Suprapubic skin (tissue), 4 donors: Measurements from ENCODE around the gene PGAP3. TPM values are rescaled to one million over a fixed set of nuclear protein-coding genes. Genes with fewer than 3 reads are reported as not detected.
A peak's percentile ranks its signal among the peaks of the same experiment; 100 is the strongest.
"Not testable (repeated sequence)": the region's sequence is repeated elsewhere in the genome, so short reads cannot be mapped to it uniquely, and the experiment has no call there.

Experiments used
- DNase-seq, 2 donors: peaks; one replicate each; pipeline ENCODE4 v3.0.0-alpha.2; 2019; ENCODE audit warnings: low spot score in 2 of 2
- H3K27ac ChIP-seq: fragments of 200-600 bp; sonication (generic); one replicate; pipeline ENCODE4 v1.5.1; 2019
- H3K27me3 ChIP-seq: fragments of 200-600 bp; sonication (generic); one replicate; pipeline ENCODE4 v1.5.1; 2019
- H3K36me3 ChIP-seq: fragments of 200-600 bp; sonication (generic); one replicate; pipeline ENCODE4 v1.5.1; 2019
- H3K4me1 ChIP-seq: fragments of 200-600 bp; sonication (generic); one replicate; pipeline ENCODE4 v1.5.1; 2019
- H3K4me3 ChIP-seq: fragments of 200-600 bp; sonication (generic); one replicate; pipeline ENCODE4 v1.5.1; 2019; ENCODE audit warnings: mild to moderate bottlenecking
- H3K9me3 ChIP-seq: fragments of 200-600 bp; sonication (generic); one replicate; pipeline ENCODE4 v1.5.1; 2019
- CTCF ChIP-seq, 2 donors: fragments of 200-600 bp in 1 of 2; fragments of 450-650 bp in 1 of 2; sonication (generic) in 1 of 2; IDR thresholded peaks; one replicate each; pipeline ENCODE4 v1.5.1; 2016 to 2019; ENCODE audit warnings: antibody characterized with exemption in 2 of 2, mild to moderate bottlenecking in 1 of 2, moderate library complexity in 1 of 2
- EP300 ChIP-seq: sonication (generic); formaldehyde crosslinking; IDR thresholded peaks from one replicate; pipeline ENCODE4 v1.6.1; 2017; ENCODE audit warnings: antibody characterized with exemption
- POLR2A ChIP-seq, 2 donors: fragments of 450-650 bp; IDR thresholded peaks; one replicate each; pipeline ENCODE4 v1.6.1; 2017; ENCODE audit warnings: antibody characterized with exemption in 2 of 2, mild to moderate bottlenecking in 2 of 2, moderate library complexity in 2 of 2
- POLR2AphosphoS5 ChIP-seq, 3 donors: sonication (generic); formaldehyde crosslinking; IDR thresholded peaks; one replicate each; pipeline ENCODE4 v1.6.1; 2017; ENCODE audit warnings: antibody characterized with exemption in 3 of 3
- WGBS: methylation state at CpG from one replicate; pipeline ENCODE4 v1.1.5; 2018; 5-methylcytosine and 5-hydroxymethylcytosine counted together
- total RNA-seq, 4 donors: library from RNA; depleted of rRNA; stranded (reverse); fragments of >200 nt; gene quantifications; one replicate each; pipeline ENCODE4 v1.1.0, GENCODE V29; 2016

PGAP3 gene
- total RNA-seq, 4 donors from 2014 or later = 25.7 to 41.5 (median 32.7) TPM

- Histone ChIP-seq H3K4me1 (peaks cover 25% of the 10 kb centered on the region), H3K9me3 (no peaks in the 10 kb centered on the region), H3K27ac (peak overlapping the region; percentile 85), H3K4me3 (no peak overlapping the region), H3K27me3 (no peaks in the 10 kb centered on the region), H3K36me3 (peaks cover 55% of the 10 kb centered on the region)
- whole genome bisulfite sequencing = 71% methylated on average over 11 of the region's 11 CpGs
- no peak for DNase-seq
- TF ChIP-seq CTCF (IDR thresholded peaks at IDR 0.05) (no peak), POLR2AphosphoS5 (IDR thresholded peaks at IDR 0.05) (no peak), EP300 (no peak), POLR2A (IDR thresholded peaks at IDR 0.05) (no peak)
Observed at GRCh38 chr17:39716879-39717536, 29.2 kb upstream of the PGAP3 start.

- no peak for DNase-seq
- no peaks in the 10 kb centered on the region for H3K27me3 ChIP-seq
- no peak overlapping the region for H3K4me3 ChIP-seq
- 39% methylated on average over 13 of the region's 15 CpGs for WGBS
- peaks cover 25% of the 10 kb centered on the region for H3K4me1 ChIP-seq
- H3K36me3 ChIP-seq = peaks cover 61% of the 10 kb centered on the region
- peak overlapping the region; percentile 85 for H3K27ac ChIP-seq
- no peak for TF ChIP-seq EP300
- no peak for TF ChIP-seq CTCF (IDR thresholded peaks at IDR 0.05)
- no peak for TF ChIP-seq POLR2AphosphoS5 (IDR thresholded peaks at IDR 0.05)
- no peak for TF ChIP-seq POLR2A (IDR thresholded peaks at IDR 0.05)
- no peaks in the 10 kb centered on the region for H3K9me3 ChIP-seq
Observed at GRCh38 chr17:39716073-39716818, 28.4 kb upstream of the PGAP3 start.

- peak overlapping the region; percentile 85 for H3K27ac ChIP-seq
- H3K4me3 ChIP-seq = no peak overlapping the region
- WGBS = 76% methylated on average over 17 of the region's 18 CpGs
Observed at GRCh38 chr17:39715375-39716072, 27.7 kb upstream of the PGAP3 start.

GRCh38 chr17:39714234-39714633, 26.4 kb upstream of the PGAP3 start:
- Histone ChIP-seq H3K36me3 (peaks cover 68% of the 10 kb centered on the region), H3K27me3 (no peaks in the 10 kb centered on the region), H3K4me3 (no peak overlapping the region), H3K4me1 (peaks cover 25% of the 10 kb centered on the region), H3K27ac (no peak overlapping the region), H3K9me3 (no peaks in the 10 kb centered on the region)
- WGBS = 81% methylated on average over 4 of the region's 4 CpGs
- no peak for TF ChIP-seq EP300
- TF ChIP-seq CTCF (IDR thresholded peaks at IDR 0.05) = no peak
- TF ChIP-seq POLR2A (IDR thresholded peaks at IDR 0.05) = no peak
- TF ChIP-seq POLR2AphosphoS5 (IDR thresholded peaks at IDR 0.05) = no peak
- no peak for DNase-seq

More at GRCh38 chr17:39715375-39716072, 27.7 kb upstream of the PGAP3 start:
- no peak for TF ChIP-seq POLR2A (IDR thresholded peaks at IDR 0.05)
- no peak for TF ChIP-seq EP300
- no peak for TF ChIP-seq POLR2AphosphoS5 (IDR thresholded peaks at IDR 0.05)
- no peak for TF ChIP-seq CTCF (IDR thresholded peaks at IDR 0.05)
- Histone ChIP-seq H3K9me3 (no peaks in the 10 kb centered on the region), H3K27me3 (no peaks in the 10 kb centered on the region), H3K4me1 (peaks cover 25% of the 10 kb centered on the region), H3K36me3 (peaks cover 68% of the 10 kb centered on the region)
- DNase-seq = no peak

- H3K4me3 ChIP-seq = no peak overlapping the region
- no peaks in the 10 kb centered on the region for H3K9me3 ChIP-seq
- peaks cover 81% of the 10 kb centered on the region for H3K36me3 ChIP-seq
- no peak for DNase-seq
- TF ChIP-seq POLR2A (IDR thresholded peaks at IDR 0.05) (no peak), EP300 (no peak), POLR2AphosphoS5 (IDR thresholded peaks at IDR 0.05) (no peak), CTCF (IDR thresholded peaks at IDR 0.05) (no peak)
- H3K4me1 ChIP-seq = peaks cover 26% of the 10 kb centered on the region
- WGBS = 87% methylated on average over 10 of the region's 10 CpGs
- no peak overlapping the region for H3K27ac ChIP-seq
- H3K27me3 ChIP-seq = no peaks in the 10 kb centered on the region
Observed at GRCh38 chr17:39711851-39712250, 24.0 kb upstream of the PGAP3 start.

- not testable (repeated sequence) for DNase-seq, H3K9me3 ChIP-seq, H3K27ac ChIP-seq, H3K27me3 ChIP-seq, H3K4me3 ChIP-seq
- peaks cover 81% of the 10 kb centered on the region for H3K36me3 ChIP-seq
- peaks cover 28% of the 10 kb centered on the region for H3K4me1 ChIP-seq
- 95% methylated on average over 11 of the region's 11 CpGs for WGBS
Observed at GRCh38 chr17:39711071-39711470, 23.2 kb upstream of the PGAP3 start.
